Nephron progenitor cell (in vitro differentiated cells): ENCODE results near the gene ZMIZ1.

Experiments
- DNase-seq: peaks from one replicate; pipeline ENCODE4 v3.0.0; 2021
- H3K27ac Mint-ChIP-seq: 2 replicates; pipeline ENCODE4 v1.8.0; 2021; ENCODE audit warnings: mild to moderate bottlenecking, moderate library complexity, mixed read lengths
- H3K27me3 Mint-ChIP-seq: 2 replicates; pipeline ENCODE4 v1.8.0; 2021; ENCODE audit warnings: mild to moderate bottlenecking, low read depth, mixed read lengths; ENCODE audit not compliant: poor library complexity
- H3K36me3 Mint-ChIP-seq: 2 replicates; pipeline ENCODE4 v1.8.0; 2021; ENCODE audit warnings: low read depth, mixed read lengths
- H3K4me1 Mint-ChIP-seq: 2 replicates; pipeline ENCODE4 v1.8.0; 2021; ENCODE audit warnings: mixed read lengths
- H3K4me3 Mint-ChIP-seq: 2 replicates; pipeline ENCODE4 v1.8.0; 2021; ENCODE audit warnings: mild to moderate bottlenecking, moderate library complexity, mixed read lengths
- H3K9me3 Mint-ChIP-seq: 2 replicates; pipeline ENCODE4 v1.8.0; 2021; ENCODE audit warnings: mild to moderate bottlenecking, moderate library complexity, mixed read lengths
- CTCF ChIP-seq: fragments of 200-600 bp; sonication (generic); IDR thresholded peaks from 2 replicates; pipeline ENCODE4 v1.5.0; 2021; ENCODE audit warnings: antibody characterized with exemption

The ZMIZ1 gene, protein sequence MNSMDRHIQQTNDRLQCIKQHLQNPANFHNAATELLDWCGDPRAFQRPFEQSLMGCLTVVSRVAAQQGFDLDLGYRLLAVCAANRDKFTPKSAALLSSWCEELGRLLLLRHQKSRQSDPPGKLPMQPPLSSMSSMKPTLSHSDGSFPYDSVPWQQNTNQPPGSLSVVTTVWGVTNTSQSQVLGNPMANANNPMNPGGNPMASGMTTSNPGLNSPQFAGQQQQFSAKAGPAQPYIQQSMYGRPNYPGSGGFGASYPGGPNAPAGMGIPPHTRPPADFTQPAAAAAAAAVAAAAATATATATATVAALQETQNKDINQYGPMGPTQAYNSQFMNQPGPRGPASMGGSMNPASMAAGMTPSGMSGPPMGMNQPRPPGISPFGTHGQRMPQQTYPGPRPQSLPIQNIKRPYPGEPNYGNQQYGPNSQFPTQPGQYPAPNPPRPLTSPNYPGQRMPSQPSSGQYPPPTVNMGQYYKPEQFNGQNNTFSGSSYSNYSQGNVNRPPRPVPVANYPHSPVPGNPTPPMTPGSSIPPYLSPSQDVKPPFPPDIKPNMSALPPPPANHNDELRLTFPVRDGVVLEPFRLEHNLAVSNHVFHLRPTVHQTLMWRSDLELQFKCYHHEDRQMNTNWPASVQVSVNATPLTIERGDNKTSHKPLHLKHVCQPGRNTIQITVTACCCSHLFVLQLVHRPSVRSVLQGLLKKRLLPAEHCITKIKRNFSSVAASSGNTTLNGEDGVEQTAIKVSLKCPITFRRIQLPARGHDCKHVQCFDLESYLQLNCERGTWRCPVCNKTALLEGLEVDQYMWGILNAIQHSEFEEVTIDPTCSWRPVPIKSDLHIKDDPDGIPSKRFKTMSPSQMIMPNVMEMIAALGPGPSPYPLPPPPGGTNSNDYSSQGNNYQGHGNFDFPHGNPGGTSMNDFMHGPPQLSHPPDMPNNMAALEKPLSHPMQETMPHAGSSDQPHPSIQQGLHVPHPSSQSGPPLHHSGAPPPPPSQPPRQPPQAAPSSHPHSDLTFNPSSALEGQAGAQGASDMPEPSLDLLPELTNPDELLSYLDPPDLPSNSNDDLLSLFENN

GRCh38 chr10:79068562-79069324 lies at the start of gene ZMIZ1:
Gene ZMIZ1 (plus strand): TSS chr10:79068966. CDS start chr10:79201633, 132,667 bp downstream.
- Mint-ChIP-seq H3K27ac (peak within 1 kb of the TSS; percentile 98), H3K4me3 (peak within 1 kb of the TSS; percentile 98), H3K9me3 (no peaks in the 10 kb centered on the region), H3K36me3 (no peaks in the 10 kb centered on the region), H3K4me1 (peaks cover 60% of the 10 kb centered on the region), H3K27me3 (peaks cover 12% of the 10 kb centered on the region)
- TF ChIP-seq CTCF, result no peak
- DNase-seq, result peak; percentile 86

DNA sequence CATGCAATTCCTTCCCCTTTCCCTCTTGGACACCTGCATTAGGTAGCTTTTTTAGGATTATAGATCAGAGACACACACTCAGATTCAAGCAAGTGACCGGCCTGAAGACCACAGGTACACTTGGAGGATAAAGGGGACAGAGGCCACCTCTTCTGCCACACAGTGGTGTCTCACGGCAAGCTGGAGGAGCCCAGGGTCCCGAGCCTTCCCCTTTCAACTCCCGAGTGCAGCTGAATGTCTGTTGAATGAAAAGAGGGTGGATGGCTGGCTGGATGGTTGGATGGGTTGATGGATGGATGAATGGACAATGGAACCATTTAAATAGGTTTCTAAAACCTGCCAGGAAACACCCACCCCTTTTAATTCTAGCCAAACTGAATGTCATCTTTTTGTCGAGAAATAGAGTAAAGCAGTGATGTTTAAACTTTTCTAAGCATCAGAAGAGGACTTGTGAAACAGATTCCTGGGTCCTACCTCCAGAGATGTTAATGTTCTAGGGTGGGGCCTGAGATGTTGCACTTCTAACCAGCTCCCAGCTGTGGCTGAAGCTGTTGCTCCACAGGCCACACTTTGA lies 49.2 kb upstream of the ZMIZ1 start:
- peaks cover 38% of the 10 kb centered on the region for H3K4me1 Mint-ChIP-seq
- TF ChIP-seq CTCF, result no peak

DNA sequence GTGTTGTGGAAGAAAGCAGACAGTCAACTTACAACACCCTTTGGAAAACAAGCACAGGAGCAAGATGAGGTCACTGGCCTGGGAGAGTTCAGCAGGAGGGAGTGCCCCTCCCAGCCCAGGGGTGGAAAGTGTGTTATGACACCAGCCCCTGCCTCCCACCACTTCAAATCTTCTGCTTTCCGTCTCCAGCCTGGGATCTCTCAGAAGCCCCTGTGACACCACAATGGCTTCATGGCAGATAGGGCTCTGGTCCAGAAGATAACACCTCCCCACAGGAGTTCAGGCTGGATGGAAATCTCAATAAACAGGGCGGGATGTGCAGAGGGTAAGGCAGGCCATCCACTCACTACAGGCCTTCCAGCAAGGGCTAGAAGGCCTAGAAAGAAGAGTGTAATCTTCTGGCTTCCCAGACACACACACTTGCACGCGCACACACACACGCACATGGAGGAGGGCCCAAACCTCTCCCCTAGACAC lies 48.7 kb upstream of the ZMIZ1 start:
- Mint-ChIP-seq H3K27ac (peak overlapping the region; percentile 54), H3K4me3 (no peak overlapping the region), H3K9me3 (no peaks in the 10 kb centered on the region), H3K4me1 (peaks cover 43% of the 10 kb centered on the region), H3K27me3 (peaks cover 6% of the 10 kb centered on the region), H3K36me3 (no peaks in the 10 kb centered on the region)
- DNase-seq, result no peak
- no peak for TF ChIP-seq CTCF

More for the DNA sequence above, 49.2 kb upstream of the ZMIZ1 start:
- peak overlapping the region; percentile 54 for H3K27ac Mint-ChIP-seq
- peaks cover 6% of the 10 kb centered on the region for H3K27me3 Mint-ChIP-seq
- no peak overlapping the region for H3K4me3 Mint-ChIP-seq
- no peaks in the 10 kb centered on the region for H3K9me3 Mint-ChIP-seq
- no peaks in the 10 kb centered on the region for H3K36me3 Mint-ChIP-seq
- no peak for DNase-seq

GRCh38 chr10:79020605-79021004 lies 48.2 kb upstream of the ZMIZ1 start:
- TF ChIP-seq CTCF, result no peak
- peaks cover 49% of the 10 kb centered on the region for H3K4me1 Mint-ChIP-seq
- DNase-seq, result no peak
- H3K27me3 Mint-ChIP-seq, result peaks cover 6% of the 10 kb centered on the region
- H3K27ac Mint-ChIP-seq, result no peak overlapping the region
- no peak overlapping the region for H3K4me3 Mint-ChIP-seq
- no peaks in the 10 kb centered on the region for H3K36me3 Mint-ChIP-seq
- H3K9me3 Mint-ChIP-seq, result no peaks in the 10 kb centered on the region

- no peaks in the 10 kb centered on the region for H3K9me3 Mint-ChIP-seq
- peaks cover 3% of the 10 kb centered on the region for H3K27me3 Mint-ChIP-seq
- peaks cover 55% of the 10 kb centered on the region for H3K4me1 Mint-ChIP-seq
- no peak overlapping the region for H3K4me3 Mint-ChIP-seq
- no peaks in the 10 kb centered on the region for H3K36me3 Mint-ChIP-seq
- DNase-seq, result no peak
- TF ChIP-seq CTCF, result no peak
- no peak overlapping the region for H3K27ac Mint-ChIP-seq
These were observed 47.3 kb upstream of the ZMIZ1 start for GRCh38 chr10:79021331-79021907.
